ENCODE data around the gene GRK1.

DNA sequence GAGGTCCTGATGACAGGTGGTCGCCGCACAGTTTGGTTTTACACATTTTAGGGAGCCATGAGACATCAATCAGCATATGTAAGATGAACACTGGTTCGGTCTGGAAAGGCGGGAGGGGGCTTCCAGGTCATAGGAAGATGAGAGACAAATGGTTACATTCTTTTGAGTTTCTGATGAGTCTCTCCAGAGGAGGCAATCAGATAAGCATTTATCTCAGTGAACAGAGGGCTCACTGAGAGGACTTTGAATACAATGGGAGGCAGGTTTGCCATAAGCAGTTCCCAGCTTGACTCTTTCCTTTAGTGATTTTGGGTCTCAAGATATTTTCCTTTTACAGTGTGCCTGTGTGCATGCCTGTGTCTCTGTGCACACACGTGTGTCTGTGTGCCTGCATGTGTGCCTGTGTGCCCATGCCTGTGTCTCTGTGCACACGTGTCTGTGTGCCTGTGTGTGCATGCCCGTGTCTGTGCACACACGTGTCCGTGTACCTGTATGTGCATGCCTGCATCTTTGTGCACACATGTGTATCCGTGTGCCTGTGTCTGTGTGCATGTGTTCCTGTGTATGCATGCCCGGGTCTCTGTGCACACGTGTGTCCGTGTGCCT is 56.5 kb downstream of the GRK1 start:
- TF ChIP-seq, protein P1, sequence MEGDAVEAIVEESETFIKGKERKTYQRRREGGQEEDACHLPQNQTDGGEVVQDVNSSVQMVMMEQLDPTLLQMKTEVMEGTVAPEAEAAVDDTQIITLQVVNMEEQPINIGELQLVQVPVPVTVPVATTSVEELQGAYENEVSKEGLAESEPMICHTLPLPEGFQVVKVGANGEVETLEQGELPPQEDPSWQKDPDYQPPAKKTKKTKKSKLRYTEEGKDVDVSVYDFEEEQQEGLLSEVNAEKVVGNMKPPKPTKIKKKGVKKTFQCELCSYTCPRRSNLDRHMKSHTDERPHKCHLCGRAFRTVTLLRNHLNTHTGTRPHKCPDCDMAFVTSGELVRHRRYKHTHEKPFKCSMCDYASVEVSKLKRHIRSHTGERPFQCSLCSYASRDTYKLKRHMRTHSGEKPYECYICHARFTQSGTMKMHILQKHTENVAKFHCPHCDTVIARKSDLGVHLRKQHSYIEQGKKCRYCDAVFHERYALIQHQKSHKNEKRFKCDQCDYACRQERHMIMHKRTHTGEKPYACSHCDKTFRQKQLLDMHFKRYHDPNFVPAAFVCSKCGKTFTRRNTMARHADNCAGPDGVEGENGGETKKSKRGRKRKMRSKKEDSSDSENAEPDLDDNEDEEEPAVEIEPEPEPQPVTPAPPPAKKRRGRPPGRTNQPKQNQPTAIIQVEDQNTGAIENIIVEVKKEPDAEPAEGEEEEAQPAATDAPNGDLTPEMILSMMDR (conservative IDR thresholded peaks at IDR 0.05; ENCODE audit: low read length): no peak
- no peak for TF ChIP-seq EZH2phosphoT487 (IDR thresholded peaks at IDR 0.05; ENCODE audit: borderline replicate concordance, low read depth, low read length)
